GM19043 (cell line): ENCODE data around the gene MAP10.

Experiments
- ATAC-seq: cut with Tn5 transposase; IDR thresholded peaks from one replicate; pipeline ENCODE4 v1.9.1; 2021; ENCODE audit warnings: low read depth; ENCODE audit not compliant: unreplicated experiment

The MAP10 gene

DNA sequence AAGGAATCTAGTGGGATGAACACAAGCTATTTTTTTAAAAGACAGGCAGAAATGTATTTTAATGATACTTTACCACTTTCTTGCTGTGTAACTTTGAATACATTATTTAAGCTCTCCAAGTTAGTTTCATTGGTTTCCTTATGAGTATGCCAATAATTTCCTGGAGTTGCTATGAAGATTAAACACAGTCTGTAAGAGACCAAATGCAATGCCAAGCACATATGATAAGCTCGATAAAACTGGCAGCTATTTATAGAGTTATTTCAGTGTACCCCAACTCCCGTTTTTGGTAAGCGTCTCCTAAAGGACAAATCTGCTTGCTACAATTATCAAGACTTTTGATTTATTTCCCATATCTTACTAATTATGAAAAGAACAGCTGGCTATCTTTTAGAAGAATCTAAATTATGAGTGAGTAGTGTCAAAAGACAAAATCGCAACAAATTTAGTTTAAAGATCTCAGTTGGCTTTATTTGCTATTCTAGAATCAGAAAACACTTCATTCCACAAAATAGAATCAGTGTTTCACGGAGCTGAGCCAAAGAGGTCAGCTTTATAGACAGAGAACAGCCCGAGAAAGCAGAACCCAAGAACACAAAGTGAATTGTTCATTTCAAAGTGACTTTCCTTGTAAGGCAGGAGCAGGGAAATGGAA lies 7.2 kb upstream of the MAP10 start:
- no peak for ATAC-seq

DNA sequence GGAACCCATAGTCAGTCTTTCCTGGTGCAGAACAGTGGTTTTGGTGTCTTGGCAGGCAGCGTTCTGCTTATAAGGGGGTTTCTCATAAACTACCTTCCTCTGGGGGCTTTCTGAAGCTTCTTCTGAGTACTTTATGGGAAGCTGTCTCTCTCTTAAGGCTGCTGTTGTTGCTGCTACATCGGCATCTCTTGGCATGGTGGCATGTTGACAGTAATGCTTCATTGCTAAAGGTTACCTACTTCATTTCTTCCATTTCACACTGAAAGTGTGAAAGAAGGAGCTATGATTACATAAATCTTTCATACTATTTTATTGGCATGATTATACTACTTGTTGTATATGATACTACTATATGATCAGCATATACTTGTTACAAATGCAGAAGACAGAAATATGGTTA lies 6.3 kb upstream of the MAP10 start:
- ATAC-seq, result no peak

DNA sequence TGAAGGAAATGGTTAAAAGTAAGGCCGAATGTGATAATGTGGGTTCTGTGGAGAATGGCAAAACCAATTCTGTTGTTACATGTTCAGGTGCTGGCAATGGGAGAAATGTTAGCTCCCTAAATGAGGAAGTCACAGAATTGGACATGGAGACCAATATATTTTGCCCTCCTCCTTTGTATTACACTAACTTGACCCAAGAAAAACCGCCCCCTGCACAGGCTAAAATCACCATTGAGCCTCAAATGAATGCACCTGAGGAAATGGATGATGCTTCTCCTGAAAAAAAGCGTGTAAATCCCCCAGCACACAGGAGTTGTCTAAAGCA lies 932 bp downstream of the MAP10 start:
- ATAC-seq, result no peak

DNA sequence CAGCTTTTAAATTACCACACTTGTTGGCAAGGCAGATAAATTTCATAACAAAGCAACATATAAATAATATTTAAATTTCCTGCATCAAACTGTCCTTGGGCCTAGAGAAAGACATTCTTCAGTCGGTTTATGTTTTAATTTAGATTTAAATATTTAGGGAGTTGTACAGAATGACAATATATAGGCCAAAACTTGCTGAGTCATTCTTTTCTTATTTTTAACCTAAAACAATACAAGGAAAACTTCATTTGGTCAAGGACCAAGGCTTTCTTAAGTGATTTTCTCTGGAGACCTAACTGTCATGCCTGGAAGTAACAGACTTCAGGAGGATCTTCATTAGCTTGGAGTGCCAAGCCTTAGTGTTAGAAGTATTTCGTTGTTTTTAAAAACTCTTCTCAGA lies 5.6 kb downstream of the MAP10 start:
- ATAC-seq, result no peak

DNA sequence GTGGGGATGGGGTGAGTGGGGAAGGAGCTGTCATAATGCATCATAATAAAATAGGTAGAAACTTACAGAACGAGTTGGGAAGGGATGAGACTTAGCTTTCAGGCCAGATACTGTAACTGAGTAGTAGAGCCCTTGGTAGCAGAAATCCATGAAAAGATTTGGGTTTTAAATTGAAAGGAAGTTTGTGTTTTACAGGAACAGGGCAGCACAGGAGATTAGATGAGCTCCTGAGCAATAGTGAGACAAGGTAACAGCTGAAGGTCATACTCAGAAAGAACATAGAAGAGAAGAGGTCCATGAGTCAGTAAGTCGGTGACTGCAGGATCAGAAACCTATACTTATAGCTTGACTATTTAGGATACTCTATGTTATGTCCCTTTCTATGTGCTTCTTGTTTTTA lies 7.3 kb downstream of the MAP10 start:
- no peak for ATAC-seq

DNA sequence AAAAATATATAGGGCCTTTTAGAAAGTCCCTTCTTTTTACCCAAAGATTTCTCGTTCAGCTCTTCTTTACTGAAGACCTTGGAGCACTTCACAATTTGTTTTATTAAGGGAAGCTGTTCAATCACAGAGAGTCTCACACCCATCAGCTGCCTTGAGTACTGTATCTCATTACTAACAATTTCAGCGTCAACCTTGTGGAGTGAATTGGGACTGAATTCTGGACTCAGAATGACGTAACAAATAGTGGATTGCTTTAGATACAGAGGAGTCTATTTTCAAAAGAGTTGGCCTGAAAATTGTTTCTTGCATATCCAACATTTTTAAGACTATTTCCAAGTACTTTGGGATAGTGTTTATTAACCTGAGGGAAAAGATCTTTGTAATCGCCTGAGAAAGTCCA lies 7.9 kb downstream of the MAP10 start:
- no peak for ATAC-seq

DNA sequence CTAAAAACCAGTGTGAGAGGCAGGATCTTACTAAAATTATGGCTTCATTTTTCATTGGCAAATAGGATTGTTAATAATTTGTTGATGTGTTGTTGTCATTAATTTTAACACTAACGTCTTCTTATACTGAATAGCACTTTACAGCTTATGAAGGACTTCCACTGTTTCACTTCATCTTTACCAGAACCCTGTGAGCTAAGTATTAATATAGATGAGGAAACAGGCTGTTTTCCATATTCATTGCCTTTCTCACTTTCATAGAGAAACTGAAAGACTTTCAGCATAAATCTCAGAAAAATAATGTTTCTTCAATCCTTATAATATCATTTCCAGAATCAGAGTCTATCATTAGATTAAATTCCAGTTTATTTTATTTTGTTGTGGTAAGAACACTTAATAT lies 8.5 kb downstream of the MAP10 start:
- ATAC-seq, result no peak

DNA sequence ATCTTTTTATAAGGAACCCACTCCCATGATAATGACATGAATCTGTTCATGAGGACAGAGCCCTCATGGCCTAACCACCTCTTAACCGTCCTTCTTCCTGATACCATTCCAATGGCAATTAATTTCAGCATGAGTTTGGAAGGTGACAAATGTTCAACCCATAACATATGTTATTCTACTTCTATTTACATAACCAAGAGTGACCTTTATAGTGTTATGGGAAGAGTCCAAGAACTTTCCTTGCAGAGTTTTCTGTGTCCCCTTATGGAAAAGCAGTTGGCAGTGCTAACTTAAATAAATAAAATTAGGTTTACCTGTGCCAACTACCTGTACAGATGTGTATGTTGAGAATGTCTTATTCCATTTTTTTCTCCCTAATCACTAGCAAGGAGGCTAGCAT lies 11.1 kb downstream of the MAP10 start:
- no peak for ATAC-seq

DNA sequence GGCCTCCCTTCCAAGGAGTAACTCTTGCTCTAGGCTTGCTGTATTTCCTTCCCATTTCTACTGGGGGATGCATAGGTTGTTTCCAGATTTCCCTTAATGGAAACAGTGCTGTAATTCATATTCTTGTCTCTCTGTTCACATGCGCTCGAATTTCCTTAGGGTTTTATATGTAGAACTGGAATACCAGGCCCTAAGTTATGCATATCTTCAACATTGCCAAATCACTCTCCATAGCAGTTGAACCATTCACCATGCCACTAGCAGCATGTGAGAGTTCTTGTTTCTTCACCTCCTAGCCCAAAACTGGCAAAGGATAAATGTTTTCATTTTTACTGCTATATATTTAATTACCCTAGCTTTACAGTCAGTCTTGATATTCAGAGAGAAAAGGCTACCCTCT lies 12.8 kb downstream of the MAP10 start:
- no peak for ATAC-seq

DNA sequence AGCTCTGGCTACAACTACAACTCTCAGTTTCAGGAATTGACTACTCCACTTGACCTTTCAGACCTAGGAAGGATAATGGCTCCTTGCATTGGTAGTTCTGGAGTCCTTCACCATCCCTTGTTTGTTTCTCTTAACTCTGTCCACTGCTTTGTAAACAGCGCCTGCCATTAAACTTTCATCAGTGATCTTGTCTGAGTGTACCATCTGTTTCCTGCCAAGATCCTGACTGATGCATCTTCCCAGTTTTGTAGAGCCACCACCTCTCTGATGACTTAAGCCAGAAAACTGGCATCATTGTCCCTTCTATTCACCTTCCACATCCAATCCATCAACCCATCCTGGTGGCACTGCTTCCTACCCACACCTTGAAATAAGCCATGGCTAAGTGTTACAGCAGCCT lies 15.2 kb downstream of the MAP10 start:
- ATAC-seq, result no peak

DNA sequence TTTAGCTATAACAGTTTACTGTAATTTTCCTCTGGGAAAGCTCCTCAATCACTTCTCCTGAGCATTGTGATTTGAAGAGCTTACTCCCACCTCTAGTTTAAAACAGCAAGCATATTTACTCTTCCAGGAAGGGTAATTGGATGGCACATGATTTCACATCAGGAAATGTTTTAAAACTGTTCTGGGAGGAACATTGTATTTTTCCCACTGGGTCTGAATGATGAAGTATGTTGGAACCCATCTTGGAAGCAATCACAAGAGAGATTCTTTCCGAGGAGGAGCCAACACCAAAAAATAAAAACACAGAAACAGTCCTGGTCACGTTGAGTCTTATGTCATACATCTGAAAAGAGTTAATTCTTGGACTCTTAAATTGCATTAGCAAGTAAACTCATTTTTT lies 17.3 kb downstream of the MAP10 start:
- ATAC-seq, result no peak

DNA sequence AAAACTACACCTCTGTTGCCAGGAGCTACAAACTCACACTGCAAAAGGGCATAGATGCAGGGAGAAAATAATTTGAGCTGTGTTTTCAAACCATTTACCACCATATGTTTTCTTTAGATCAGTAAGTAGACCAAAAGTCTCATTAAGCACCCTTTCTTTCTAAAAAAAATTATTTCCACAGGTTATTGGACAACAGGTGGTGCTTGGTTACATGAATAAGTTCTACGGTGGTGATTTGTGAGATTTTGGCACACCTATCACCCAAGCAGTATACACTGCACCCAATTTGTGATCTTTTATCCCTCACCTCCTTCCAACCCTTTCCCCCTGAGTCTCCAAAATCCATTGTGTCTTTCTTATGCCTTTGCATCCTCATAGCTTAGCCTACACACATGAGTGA lies 21.1 kb downstream of the MAP10 start:
- ATAC-seq, result no peak

DNA sequence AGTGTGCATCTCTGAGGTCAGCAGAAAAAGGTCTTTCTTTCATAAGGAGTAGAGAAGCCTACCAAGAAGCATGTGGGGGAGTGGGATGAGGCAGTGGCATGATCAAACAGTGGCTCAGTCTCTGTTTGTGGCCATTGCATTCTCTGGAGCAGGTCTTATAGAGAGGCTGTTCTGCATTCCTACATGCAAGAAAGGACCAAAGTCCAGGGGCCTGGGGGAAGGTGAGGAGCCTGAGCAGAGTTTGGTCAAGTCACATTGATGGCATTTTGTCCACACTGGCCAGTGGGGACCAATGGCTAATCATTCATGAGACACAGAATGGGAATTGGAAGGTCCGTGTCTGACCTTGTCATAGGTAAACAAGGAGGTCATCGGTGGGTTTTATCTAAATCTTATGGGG lies 25.4 kb downstream of the MAP10 start:
- no peak for ATAC-seq

DNA sequence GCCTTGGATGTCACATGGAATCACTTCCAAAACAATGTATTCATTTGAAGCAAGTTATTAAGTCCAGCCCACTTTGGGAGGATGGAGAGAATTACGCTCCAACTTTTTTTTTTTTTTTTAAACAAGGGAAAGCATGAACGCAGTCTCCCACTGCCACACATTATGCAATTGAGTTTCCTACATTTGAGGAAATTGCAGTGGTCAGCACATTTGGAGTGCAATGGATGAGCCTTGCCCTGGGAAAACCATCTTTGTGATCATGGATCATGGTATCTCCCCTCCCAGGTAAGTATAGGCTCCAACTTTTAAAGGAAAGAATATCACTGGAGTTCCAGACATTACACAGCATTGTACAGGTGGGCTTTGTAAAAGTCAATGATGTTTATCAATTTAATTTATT lies 26.7 kb downstream of the MAP10 start:
- no peak for ATAC-seq

DNA sequence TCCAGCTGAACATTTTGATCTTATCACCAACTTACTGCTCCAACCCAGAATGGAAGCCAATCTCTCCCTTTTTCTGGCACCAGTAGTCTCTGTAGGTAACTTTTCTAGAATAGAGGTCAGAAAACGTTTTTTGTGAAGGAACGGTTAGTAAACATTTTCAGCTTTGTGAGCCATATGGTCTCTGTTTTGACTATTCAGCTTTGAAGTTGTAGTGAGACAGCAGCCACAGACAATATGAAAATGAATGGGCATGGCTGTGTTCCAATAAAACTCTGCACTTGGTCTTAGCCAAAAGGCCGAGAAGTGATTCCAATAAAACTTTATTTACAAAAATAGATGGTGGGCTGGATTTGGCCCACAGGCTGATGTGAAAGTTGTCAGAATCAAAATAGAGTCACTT lies 28.9 kb downstream of the MAP10 start:
- no peak for ATAC-seq

DNA sequence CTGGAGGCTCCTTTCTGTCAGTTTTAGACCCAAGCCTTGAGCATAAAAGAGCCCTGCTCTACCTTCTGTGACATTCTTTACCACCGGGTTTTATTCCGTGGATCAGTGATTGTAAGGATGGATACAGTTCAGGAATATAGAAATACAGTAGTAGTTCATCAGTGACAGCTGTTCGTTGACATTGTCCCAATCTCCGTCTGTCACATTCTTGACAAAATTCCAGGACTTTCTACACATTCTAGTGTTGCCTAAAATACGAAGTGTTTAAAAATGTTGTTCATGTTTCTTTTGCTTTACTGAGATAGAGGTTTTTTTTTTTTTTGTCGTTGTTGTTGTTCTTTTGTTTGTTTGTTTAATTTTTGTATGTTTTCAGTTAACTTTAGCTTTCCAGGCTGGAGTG lies 29.9 kb downstream of the MAP10 start:
- ATAC-seq, result no peak

DNA sequence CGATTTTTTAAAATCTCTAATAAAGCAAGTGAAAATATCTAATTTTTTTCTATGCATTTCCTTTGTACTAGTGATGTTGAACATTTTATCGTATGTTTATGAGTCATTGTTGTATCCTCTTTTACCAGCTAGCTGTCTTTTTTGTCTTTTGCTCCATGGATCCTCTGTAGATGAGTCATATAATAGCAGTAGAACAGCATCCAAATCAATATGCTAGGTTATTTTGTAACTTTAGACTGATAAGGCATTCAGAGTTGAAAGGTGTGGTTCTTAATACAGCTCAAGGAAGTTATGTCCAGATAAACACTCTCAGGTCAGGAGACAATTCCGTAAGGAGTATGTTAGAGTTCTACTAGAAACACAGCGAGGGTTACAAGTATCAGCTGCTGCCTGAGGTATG lies 31.9 kb downstream of the MAP10 start:
- ATAC-seq, result no peak

DNA sequence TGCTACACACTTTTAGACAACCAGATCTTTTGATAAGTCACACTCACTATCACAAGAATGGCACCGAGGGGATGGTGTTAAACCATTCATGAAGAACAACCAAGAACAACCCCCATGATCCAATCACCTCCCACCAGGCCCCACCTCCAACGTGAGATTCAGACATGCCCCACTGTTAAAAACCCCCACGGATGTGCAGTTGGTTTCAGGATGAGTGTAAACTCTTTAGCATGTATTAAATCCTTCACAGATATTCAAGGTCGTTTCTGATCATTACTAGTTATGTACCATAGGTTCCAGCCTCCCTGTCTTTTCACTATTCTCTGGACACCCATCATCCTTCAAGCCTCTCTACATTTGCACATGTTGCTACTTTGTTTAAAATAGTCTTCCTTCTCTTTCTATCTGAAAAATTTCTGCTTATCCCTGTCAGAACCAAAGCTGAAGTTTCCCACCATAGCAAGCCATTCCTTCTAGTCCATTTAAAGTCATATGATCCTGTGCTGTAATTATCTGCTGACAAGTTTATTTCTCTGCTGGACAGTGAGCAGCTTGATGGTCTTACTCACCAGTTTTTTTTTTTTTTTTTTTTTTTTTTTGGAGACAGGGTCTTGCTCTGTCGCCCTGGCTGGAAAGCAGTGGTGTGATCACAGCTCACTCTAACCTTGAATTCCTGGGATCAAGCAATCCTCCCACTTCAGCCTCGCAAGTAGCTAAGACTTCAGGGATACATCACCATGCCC lies 36.8 kb downstream of the MAP10 start:
- no peak for ATAC-seq

DNA sequence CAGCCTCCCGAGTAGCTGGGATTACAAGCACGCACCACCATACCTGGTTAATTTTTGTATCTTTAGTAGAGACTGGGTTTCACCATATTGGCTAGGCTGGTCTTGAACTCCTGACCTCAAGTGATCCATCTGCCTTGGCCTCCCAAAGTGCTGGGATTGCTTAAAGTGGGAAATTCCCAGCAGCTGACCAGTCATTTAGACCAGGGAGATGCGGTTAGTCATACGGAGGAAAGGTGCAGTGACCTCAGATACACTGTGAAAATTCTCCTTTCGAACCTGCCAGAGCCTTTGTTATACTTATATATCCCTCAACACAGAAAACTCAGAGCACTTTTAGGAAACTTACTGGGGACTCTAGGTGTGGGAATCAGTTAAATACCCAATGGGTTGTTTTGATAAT lies 39.6 kb downstream of the MAP10 start:
- no peak for ATAC-seq

DNA sequence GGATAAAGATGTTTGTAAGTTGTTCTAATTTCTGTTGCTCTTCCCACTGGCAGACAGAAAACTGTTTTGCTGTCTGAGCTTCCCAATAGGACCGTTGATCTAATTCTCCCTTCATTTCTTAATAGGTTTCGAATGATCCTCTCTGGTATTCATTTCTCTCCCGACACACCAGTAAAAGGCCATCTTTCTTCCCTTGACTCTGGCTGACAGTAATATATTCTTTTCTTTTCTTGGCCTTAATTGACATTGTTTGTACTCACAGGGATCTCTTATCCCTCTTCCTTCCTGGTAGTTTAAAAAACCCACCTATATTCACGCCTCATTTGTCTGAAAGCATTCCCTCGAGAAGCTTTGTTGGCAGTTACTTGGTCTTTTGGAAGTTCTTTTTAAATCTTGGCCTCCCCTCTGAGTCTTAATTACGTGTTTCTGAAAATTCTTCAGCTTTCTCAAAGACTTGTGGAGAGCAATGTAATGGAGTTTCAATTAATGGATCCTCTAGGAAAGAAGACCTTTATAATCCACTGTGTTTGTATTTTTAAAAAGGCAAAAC lies 40.3 kb downstream of the MAP10 start:
- ATAC-seq, result no peak

DNA sequence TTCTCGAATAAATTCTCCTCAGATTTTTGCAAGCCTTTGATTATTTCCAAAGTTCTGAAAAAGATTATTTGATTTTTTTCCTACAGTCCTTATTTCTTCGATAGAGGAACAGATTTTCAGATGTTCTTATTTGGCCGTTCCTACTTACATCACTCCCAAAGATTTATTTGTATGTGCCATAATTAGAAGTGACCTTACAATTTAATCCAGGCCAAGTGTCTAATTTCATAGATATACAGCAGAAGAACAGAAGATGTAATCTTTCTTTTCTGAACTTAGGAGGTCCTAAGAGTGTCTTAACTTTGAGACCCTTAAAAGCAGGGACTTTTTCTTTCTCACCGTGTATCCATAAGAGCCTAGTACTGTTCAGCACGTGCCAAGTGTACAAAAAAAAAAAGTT lies 46.3 kb downstream of the MAP10 start:
- ATAC-seq, result no peak

DNA sequence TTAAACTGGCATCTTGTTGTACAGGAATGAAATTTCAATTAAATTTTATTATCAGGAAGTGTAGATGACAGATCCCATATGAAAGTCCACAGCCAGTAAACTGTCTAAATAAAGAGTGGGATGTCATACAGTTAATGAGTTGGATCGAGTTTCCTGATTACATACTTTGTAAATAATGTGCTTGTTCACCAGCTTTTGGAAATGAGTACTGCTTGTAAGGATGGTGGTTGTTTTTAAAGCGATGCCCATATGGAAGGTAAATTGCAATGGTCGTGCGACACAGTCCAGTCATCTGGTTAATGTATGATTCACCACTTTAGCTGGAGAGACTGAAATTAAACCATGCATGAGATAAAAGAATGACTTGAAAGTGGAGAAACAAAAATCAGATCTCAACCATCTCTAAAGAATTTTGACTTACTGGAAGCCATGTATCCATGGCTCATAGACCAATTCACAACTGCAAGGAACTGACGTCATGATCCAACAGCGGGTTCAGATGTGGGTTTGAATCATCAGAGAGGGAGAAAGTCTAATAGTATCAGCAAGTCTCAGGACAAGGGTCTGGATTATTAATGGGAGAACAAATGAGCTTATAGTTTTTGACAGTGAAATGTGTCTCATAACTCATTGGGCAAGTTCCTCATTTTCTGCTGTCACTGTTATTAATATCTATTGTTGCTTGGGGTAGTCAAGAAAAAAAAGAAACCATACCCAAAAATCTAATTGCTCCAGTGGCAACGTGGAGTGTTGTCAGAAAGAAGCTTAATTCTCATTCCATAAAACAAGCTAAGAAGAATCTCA lies 49.0 kb downstream of the MAP10 start:
- no peak for ATAC-seq
